HG03457 (cell line): Measurements from ENCODE around the gene SELENOO.

ENCODE experiments used
- ATAC-seq: cut with Tn5 transposase; IDR thresholded peaks from one replicate; pipeline ENCODE4 v1.9.1; 2021; ENCODE audit warnings: moderate number of reproducible peaks; ENCODE audit not compliant: unreplicated experiment

The SELENOO gene

GRCh38 chr22:50184004-50184901 is 16.6 kb upstream of the SELENOO start:
- no peak for ATAC-seq

GRCh38 chr22:50184902-50185374 is 15.9 kb upstream of the SELENOO start:
- no peak for ATAC-seq

GRCh38 chr22:50185375-50186087 is 15.3 kb upstream of the SELENOO start, which contains the start of gene TRABD:
TSS of gene TRABD (plus strand) at chr22:50185913. CDS start at chr22:50193061, 7,148 bp downstream.
- ATAC-seq = no peak

GRCh38 chr22:50186181-50186714 is 14.6 kb upstream of the SELENOO start:
- ATAC-seq = no peak

- ATAC-seq = no peak
Measured at GRCh38 chr22:50186761-50187523, 13.9 kb upstream of the SELENOO start.

GRCh38 chr22:50188356-50188755 is 12.5 kb upstream of the SELENOO start:
- no peak for ATAC-seq

- no peak for ATAC-seq
Measured at GRCh38 chr22:50189184-50189848, 11.5 kb upstream of the SELENOO start.

GRCh38 chr22:50189849-50190181 is 11.0 kb upstream of the SELENOO start:
- no peak for ATAC-seq

- peak; percentile 30 for ATAC-seq
Measured at GRCh38 chr22:50190182-50190940, 10.4 kb upstream of the SELENOO start.

GRCh38 chr22:50190941-50191741 is 9.7 kb upstream of the SELENOO start:
- peak; percentile 11 for ATAC-seq

GRCh38 chr22:50192436-50193204 is 8.2 kb upstream of the SELENOO start:
- ATAC-seq = no peak

GRCh38 chr22:50193621-50194020 is 7.2 kb upstream of the SELENOO start:
- ATAC-seq = no peak

- no peak for ATAC-seq
Measured at GRCh38 chr22:50194037-50194805, 6.6 kb upstream of the SELENOO start.

- no peak for ATAC-seq
Measured at GRCh38 chr22:50196256-50196655, 4.6 kb upstream of the SELENOO start.

- ATAC-seq = no peak
Measured at GRCh38 chr22:50197000-50197800, 3.6 kb upstream of the SELENOO start.

- no peak for ATAC-seq
Measured at GRCh38 chr22:50197856-50198623, 2.8 kb upstream of the SELENOO start.
